CD4-positive, alpha-beta T cell (primary cell): ENCODE measurements around the gene SNCAIP. TPM values are rescaled to one million over a fixed set of nuclear protein-coding genes. Genes with fewer than 3 reads are reported as not detected.

Experiments
- ATAC-seq: fragments of 200-7000 bp; cut with Tn5 transposase; one replicate; pipeline ENCODE4 v1.10.0; 2022; ENCODE audit warnings: mild to moderate bottlenecking; ENCODE audit not compliant: poor library complexity
- CTCF ChIA-PET: fragments of 350-600 bp; sonication (Branson Sonifier 250); formaldehyde crosslinking; loops from one replicate; lab custom pipeline; 2021; ENCODE audit warnings: antibody characterized with exemption, inconsistent platforms; lab: Charles Lee
- POLR2A ChIA-PET: fragments of 350-600 bp; sonication (Branson Sonifier 250); formaldehyde crosslinking; loops from one replicate; lab custom pipeline; 2021; ENCODE audit warnings: antibody characterized with exemption, inconsistent platforms; lab: Charles Lee
- DNase-seq, 14 experiments: peaks; one replicate each; pipeline ENCODE4 v3.0.0-alpha.2; 2013 to 2020; ENCODE audit warnings: mixed read lengths in 2 of 14
- H3K27ac ChIP-seq, 2 donors: one replicate each; pipeline versions ENCODE4 v1.5.1 to v1.7.0; 2013; ENCODE audit warnings: low read length in 2 of 2, low read depth in 1 of 2, mild to moderate bottlenecking in 1 of 2
- H3K27me3 ChIP-seq, 2 experiments: 1 replicate in 1 of 2; 2 replicates in 1 of 2; pipeline versions ENCODE4 v1.6.1 to v1.7.0; 2013; ENCODE audit warnings: low read length in 2 of 2, control low read depth in 1 of 2, mild to moderate bottlenecking in 1 of 2, moderate library complexity in 1 of 2; ENCODE audit not compliant: insufficient read depth in 2 of 2, control insufficient read depth in 1 of 2
- H3K36me3 ChIP-seq: one replicate; pipeline ENCODE4 v1.6.1; 2013; ENCODE audit warnings: low read length, control low read depth; ENCODE audit not compliant: insufficient read depth
- H3K4me1 ChIP-seq: one replicate; pipeline ENCODE4 v1.6.1; 2013; ENCODE audit warnings: low read length, control low read depth; ENCODE audit not compliant: insufficient read depth
- H3K4me3 ChIP-seq: one replicate; pipeline ENCODE4 v1.5.1; 2013; ENCODE audit warnings: mild to moderate bottlenecking, low read length, moderate library complexity
- H3K9me3 ChIP-seq, 2 experiments: 1 replicate in 1 of 2; 2 replicates in 1 of 2; pipeline versions ENCODE4 v1.6.1 to v1.7.0; 2013; ENCODE audit warnings: low read length in 2 of 2, mild to moderate bottlenecking in 2 of 2, control low read depth in 1 of 2, moderate library complexity in 1 of 2; ENCODE audit not compliant: control insufficient read depth in 1 of 2, insufficient read depth in 1 of 2
- H3K27ac Mint-ChIP-seq: one replicate; pipeline ENCODE4 v1.8.0; 2020; ENCODE audit warnings: mixed read lengths
- H3K27me3 Mint-ChIP-seq: one replicate; pipeline ENCODE4 v1.8.0; 2021; ENCODE audit warnings: mixed read lengths
- H3K36me3 Mint-ChIP-seq: one replicate; pipeline ENCODE4 v1.8.0; 2021; ENCODE audit warnings: low read depth, mixed read lengths
- H3K4me1 Mint-ChIP-seq: one replicate; pipeline ENCODE4 v1.8.0; 2021; ENCODE audit warnings: low read depth, mixed read lengths
- H3K4me3 Mint-ChIP-seq: one replicate; pipeline ENCODE4 v1.8.0; 2020; ENCODE audit warnings: mild to moderate bottlenecking, mixed read lengths
- H3K9me3 Mint-ChIP-seq: one replicate; pipeline ENCODE4 v1.8.0; 2020; ENCODE audit warnings: mixed read lengths
- intact Hi-C, 2 experiments: fragments of 100-400 bp; cut with DNase I in 1 of 2; cut with micrococcal nuclease in 1 of 2; formaldehyde crosslinking; loops; one replicate each; pipeline versions ENCODE4 v1.15.1 to v1.9.0; 2023 to 2025; cut with DNase I, micrococcal nuclease
- total RNA-seq, 174 experiments: library from RNA in 2 of 174; stranded (reverse) in 2 of 174; gene quantifications; one replicate each; pipeline ENCODE4 v1.2.3 and lab custom pipeline; 2021 to 2026
- TF ChIP-seq, protein P1 (sequence below): fragments of 200-600 bp; IDR thresholded peaks from one replicate; pipeline ENCODE4 v1.8.0; 2022; ENCODE audit warnings: antibody characterized with exemption, mild to moderate bottlenecking

SNCAIP gene
- total RNA-seq, 2 experiments from 2014 or later, result not detected

DNA sequence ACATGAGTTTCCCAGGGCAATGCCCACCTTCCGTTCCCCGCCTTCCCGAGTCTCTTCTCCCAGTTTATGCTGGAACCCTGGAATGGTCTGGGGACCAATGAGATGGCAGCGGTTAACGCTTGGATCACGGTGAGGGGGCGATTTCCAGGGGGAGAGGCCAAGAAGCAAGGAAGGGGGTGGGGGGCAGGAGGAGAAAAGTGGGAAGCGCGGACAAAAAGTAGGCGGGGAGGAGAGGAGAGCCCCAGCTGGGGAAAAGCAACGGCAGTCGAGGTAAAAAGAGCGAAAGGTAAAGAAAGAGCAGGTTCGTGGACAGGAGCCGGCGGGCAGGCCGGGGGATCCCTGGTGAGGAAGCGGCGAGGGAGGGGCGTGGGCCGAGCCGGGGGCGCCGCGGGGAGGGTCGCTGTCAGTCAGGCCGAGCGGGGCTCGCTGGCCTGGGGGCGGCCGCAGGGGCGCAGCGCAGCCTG, 508 bp upstream of the SNCAIP start:
- Histone ChIP-seq H3K9me3 (peaks cover 0 to 13% of the 10 kb centered on the region in 2 experiments), H3K27ac (no peak overlapping the region), H3K4me3 (no peak overlapping the region), H3K27me3 (peaks cover 22 to 56% of the 10 kb centered on the region in 2 experiments), H3K4me1 (peaks cover 3% of the 10 kb centered on the region), H3K36me3 (no peaks in the 10 kb centered on the region)
- intact Hi-C loops, result loop anchor here in 1 of 2 experiments (1.0 kb wide), 1 partner anchor 12 kb away; no protein-coding TSS in a partner anchor
- ChIA-PET POLR2A (no interaction called here), CTCF (no interaction called here)
- H3K4me1 Mint-ChIP-seq, result peaks cover 8% of the 10 kb centered on the region
- no peak overlapping the region for H3K27ac Mint-ChIP-seq
- no peak for DNase-seq
- no peak overlapping the region for H3K4me3 Mint-ChIP-seq
- H3K27me3 Mint-ChIP-seq, result peaks cover 62% of the 10 kb centered on the region
- peaks cover 2% of the 10 kb centered on the region for H3K9me3 Mint-ChIP-seq
- H3K36me3 Mint-ChIP-seq, result no peaks in the 10 kb centered on the region
- ATAC-seq, result no peak
- TF ChIP-seq, protein P1, sequence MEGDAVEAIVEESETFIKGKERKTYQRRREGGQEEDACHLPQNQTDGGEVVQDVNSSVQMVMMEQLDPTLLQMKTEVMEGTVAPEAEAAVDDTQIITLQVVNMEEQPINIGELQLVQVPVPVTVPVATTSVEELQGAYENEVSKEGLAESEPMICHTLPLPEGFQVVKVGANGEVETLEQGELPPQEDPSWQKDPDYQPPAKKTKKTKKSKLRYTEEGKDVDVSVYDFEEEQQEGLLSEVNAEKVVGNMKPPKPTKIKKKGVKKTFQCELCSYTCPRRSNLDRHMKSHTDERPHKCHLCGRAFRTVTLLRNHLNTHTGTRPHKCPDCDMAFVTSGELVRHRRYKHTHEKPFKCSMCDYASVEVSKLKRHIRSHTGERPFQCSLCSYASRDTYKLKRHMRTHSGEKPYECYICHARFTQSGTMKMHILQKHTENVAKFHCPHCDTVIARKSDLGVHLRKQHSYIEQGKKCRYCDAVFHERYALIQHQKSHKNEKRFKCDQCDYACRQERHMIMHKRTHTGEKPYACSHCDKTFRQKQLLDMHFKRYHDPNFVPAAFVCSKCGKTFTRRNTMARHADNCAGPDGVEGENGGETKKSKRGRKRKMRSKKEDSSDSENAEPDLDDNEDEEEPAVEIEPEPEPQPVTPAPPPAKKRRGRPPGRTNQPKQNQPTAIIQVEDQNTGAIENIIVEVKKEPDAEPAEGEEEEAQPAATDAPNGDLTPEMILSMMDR, result no peak

DNA sequence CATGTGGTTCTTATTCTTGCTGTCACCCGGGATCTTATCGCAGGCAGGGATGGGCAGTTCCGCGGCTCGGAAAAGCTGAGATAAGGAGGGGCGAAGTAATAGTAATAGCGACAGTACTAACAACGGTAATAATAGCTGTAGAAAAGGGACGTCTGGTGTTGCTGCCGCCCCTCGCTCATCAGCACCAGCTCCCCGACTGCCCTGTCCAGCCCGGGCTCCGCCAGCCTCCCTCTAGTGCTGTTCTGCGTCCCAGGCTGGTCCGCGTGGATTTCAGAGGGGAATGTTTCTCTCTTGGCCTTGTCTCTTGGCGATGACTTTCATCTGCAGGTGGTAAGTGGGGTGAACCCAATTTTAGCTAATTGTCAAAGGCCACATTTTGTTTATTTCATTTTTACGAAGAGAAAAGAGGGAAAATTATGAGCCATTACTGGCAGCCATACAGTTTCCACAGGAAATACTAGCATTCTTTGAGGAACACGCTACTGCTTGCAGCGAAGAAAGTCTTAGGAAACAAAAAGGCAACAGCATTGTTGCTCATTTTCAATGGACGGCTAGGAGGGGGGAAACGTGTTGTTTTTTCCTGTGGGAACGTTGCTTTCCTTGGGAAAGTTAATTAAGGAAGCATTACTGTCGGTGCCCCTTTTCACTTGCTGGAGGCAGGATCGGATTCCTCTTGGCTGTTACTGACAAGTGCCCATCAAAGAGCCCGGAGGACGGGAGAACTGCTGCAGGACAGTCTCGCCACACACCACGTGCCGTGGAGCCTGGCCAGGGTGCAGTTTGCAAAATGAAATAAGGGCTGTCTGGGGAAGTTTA, 762 bp downstream of the SNCAIP start:
- H3K9me3 Mint-ChIP-seq, result peaks cover 2% of the 10 kb centered on the region
- TF ChIP-seq, protein P1, result no peak
- POLR2A ChIA-PET, result no interaction called here
- peak overlapping the region; percentile 27 for H3K4me3 Mint-ChIP-seq
- peaks cover 0 to 13% of the 10 kb centered on the region in 2 experiments for H3K9me3 ChIP-seq
- no peak overlapping the region for H3K4me3 ChIP-seq
- intact Hi-C loops, result no loop called here
- CTCF ChIA-PET, result no interaction called here
- no peak for ATAC-seq
- peaks cover 22 to 56% of the 10 kb centered on the region in 2 experiments for H3K27me3 ChIP-seq
- peaks cover 60% of the 10 kb centered on the region for H3K27me3 Mint-ChIP-seq
- no peak overlapping the region for H3K27ac ChIP-seq
- H3K4me1 ChIP-seq, result peaks cover 3% of the 10 kb centered on the region
- H3K36me3 Mint-ChIP-seq, result no peaks in the 10 kb centered on the region
- H3K36me3 ChIP-seq, result no peaks in the 10 kb centered on the region
- no peak overlapping the region for H3K27ac Mint-ChIP-seq
- no peak for DNase-seq
- peaks cover 8% of the 10 kb centered on the region for H3K4me1 Mint-ChIP-seq

DNA sequence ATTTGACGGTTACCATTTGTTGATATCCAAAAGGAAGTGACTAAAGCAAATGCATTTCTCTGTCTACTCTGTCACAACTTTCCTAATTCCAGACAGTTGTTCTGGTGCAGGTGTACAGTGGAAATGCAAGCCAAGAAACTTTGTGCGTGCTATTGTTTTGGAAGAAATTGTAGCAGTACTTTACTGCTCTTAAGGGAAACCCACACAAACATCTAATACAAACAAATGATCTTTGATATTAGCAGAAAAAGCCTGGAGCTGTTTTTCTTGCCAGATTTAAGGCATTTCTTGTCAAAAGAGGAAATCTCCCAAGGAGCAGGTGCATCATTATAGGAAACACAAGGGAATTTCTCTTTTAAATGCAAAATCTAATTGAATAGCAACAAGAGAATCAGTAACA, 2.0 kb downstream of the SNCAIP start:
- Histone ChIP-seq H3K27me3 (peaks cover 22 to 56% of the 10 kb centered on the region in 2 experiments), H3K27ac (no peak overlapping the region), H3K4me1 (peaks cover 3% of the 10 kb centered on the region), H3K36me3 (no peaks in the 10 kb centered on the region), H3K4me3 (no peak overlapping the region), H3K9me3 (peaks cover 0 to 13% of the 10 kb centered on the region in 2 experiments)
- Mint-ChIP-seq H3K4me1 (peaks cover 8% of the 10 kb centered on the region), H3K27ac (no peak overlapping the region), H3K36me3 (no peaks in the 10 kb centered on the region), H3K4me3 (no peak overlapping the region), H3K9me3 (peaks cover 2% of the 10 kb centered on the region), H3K27me3 (peaks cover 60% of the 10 kb centered on the region)
- ATAC-seq (no peak), DNase-seq (no peak)
- ChIA-PET CTCF (no interaction called here), POLR2A (no interaction called here)
- TF ChIP-seq, protein P1, result no peak
- intact Hi-C loops, result no loop called here
